Activated CD8-positive, alpha-beta memory T cell treated with anti-CD3 and anti-CD28 coated beads, Interleukin-2, amount 50 U/mL, for 1 hour (primary cell): Measurements from ENCODE around the gene KCNK16.

Experiments used
- DNase-seq: peaks from one replicate; pipeline ENCODE4 v3.0.0-alpha.2; 2020; ENCODE audit errors: extremely low read depth

KCNK16 gene

DNA sequence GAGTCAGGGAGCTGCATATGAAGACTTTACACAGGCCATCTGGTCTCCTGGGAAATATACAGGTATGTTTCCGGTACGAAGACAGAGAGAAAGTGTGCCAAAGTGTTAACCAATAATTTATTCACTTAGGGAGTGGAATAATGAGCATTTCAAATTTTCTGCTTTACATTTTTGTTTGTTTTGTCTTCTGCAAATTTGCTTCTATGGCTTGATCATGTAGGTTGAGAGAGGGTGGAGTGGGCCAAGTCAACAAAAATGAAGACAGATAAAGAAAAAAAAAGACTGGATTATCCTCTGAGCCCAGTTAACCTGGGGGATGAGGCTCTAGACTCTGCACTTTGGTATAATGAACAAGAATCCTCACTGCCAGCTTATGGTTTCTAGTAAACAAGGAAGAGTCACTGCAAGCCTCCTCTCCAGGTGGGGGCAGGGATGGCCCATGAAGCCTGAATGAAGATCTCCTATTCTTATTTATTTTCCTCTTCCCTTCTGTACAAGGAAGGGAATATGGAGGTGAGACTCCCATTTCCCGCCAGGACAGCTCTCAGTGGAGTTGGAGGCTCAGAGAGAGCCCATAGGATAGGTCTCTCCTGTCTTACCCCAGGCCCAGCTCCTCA lies 46.0 kb downstream of the KCNK16 start:
- DNase-seq = no peak

DNA sequence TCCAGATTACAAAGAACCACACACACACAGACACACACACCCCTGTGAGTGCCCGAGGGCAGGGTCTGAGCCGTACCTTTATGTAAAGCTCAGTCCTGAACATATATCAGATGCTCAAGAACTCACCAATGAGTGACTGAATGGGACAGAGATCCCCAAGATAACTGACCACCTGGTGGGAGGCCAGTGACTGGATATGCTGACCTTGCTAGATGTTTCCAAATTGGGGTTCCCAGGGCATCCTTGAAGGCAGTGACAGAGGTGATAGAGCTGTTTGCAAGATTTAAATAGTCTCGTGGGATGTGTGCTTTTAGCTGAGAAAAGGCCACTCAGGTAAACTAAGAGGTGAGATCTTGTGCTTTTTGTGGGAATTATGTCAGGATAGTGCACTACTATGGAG lies 47.6 kb downstream of the KCNK16 start:
- no peak for DNase-seq

DNA sequence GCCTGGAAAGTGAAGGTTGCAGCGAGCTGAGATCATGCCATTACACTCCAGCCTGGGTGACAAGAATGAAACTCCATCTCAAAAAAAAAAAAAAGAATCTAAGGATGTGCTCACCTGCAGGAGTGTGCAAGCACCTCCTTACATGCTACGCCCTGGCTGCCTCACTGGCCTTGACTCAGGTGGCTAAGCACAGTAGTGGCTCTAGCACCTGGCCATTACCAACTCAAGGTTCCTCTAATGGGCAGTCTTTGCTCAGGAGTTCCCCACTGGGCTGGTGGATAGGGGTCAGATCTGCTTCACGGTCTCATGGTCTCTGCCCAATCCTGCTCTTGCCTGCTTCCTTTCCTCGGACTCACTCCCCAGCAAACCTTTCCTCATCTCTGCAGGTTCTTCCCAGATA lies 48.0 kb downstream of the KCNK16 start:
- DNase-seq = no peak

DNA sequence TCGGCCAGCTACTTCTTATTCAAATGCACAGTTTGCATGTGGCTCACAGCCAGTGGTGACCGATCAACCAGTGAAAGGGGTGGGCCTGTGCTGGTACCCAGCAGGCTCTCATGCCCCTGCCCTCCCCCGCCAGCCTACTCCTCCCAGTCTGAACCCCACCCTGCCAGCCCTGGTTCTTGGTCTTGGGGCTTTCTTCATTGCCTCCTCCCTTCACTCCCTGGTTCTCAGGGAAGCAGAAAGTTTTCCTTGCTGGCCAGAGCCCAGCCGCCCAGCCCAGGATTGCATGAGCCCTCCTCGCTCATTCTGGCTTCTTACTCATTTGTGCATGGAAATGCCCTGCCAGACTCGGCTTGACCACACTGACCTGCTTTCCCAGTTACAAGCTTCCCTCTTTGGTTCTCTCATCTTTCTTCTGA lies 49.1 kb downstream of the KCNK16 start:
- no peak for DNase-seq

DNA sequence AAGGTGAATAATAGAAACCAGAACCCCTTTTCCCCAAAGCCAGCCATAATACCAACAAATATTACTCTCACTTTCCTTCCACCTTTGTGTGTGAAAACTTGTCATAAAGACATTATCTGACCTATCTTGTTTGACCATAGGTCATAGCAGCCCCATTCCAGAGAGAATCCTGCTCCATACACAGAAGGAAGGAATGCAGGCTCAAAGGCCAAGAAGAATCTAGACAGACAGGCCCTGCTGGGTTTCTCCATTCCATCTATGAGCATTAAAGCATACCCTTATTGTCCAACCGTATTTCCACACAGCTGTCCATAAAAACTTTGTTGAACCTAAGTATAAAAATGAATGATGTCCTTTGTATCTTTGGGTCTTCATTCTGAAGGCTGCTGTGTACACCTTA lies 52.5 kb downstream of the KCNK16 start:
- DNase-seq = no peak

DNA sequence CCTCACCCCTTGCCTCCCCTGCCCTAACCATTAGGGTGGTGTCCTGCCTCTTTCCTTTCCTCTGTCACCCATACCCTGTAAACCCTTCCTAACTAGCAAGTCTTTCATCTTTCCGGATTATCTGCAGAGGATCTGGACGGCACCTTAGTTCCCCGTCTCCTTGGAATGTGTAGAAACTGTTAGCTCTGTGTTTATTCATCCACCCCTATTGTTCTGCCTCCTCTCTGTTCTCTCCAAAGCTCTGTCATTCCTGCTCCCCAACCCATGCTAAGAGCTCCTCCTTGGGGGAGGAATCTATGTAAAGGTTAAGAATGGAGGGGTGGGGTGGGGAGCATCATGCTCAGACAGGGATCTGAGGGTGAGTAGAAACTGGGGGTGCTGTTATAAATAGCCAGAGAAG lies 53.8 kb downstream of the KCNK16 start:
- DNase-seq = no peak

DNA sequence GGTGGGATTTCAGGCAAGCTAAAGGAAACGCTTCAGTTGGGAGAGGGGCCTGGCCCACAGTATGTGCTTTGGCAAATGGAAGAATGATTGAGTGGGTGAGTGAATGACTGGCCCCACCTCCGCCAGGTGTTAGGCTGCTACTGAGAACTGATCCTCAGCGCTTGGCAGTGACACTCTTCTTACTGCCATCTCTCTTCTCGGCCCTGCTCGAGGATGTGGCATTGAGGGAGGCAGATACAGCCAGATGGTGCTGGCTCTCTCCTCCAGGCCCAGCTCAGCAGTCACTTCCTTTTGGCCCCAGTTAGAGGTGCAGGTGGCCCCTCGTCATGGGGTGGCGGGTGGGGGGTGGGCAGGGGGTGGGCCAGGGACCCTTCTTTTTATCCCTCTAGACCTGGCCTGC lies 54.3 kb downstream of the KCNK16 start:
- DNase-seq = no peak

DNA sequence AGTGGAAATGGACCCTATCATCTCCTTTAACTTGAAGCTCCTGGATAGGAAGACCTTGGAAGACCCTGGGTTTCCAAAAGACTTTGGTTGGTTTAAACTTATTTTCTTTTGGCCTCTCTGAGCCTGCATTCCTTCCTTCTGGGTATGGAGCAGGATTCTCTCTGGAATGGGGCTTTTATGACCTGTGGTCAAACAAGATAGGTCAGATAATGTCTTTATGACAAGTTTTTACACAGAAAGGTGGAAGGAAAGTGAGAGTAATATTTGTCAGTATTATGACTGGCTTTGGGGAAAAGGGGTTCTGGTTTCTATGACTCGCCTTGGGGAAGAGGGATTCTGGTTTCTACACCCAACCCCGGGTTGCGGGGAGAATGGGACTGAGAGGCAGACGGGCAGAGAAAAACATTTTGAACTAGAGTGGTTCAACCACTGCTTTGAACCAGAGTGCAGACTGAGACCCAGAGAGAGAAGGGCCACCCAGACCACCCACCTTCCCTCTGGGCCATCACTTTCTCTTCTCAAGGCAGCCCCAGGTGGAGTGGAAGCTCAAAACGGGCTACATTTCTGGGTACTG lies 55.6 kb downstream of the KCNK16 start:
- DNase-seq = no peak

DNA sequence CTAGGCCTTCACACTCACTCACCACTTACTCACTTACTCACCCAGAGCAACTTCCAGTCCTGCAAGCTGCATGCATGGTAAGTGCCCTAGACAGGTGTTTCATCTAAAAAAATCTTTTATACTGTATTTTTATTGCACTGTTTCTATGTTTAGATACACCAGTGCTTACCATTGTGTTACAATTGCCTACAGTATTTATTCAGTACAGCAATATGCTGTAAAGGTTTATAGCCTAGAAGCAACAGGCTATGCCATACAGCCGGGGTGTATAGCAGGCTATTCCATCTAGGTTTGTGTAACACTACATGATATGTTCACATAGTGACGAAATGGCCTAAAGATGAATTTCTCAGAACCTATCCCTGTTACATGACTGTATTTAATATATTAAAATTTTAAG lies 56.1 kb downstream of the KCNK16 start:
- DNase-seq = no peak
